Left ventricle myocardium superior (tissue), 1 donor: ENCODE results near the gene IFIT1B. TPM values are rescaled to one million over a fixed set of nuclear protein-coding genes. Genes with fewer than 3 reads are reported as not detected.
"Not testable (repeated sequence)": the region's sequence is repeated elsewhere in the genome, so short reads cannot be mapped to it uniquely, and the experiment has no call there.

Source experiments
- ATAC-seq: fragments of 200-7000 bp; cut with Tn5 transposase; one replicate; pipeline ENCODE4 v1.9.1; 2020; ENCODE audit warnings: mild to moderate bottlenecking, moderate library complexity
- DNase-seq: peaks from one replicate; pipeline ENCODE4 v3.0.0-alpha.2; 2020
- intact Hi-C: fragments of 100-400 bp; cut with micrococcal nuclease; formaldehyde crosslinking; loops from one replicate; pipeline ENCODE4 v1.11.0; 2022
- total RNA-seq: library from RNA; stranded (reverse); fragmentation: NEBNext Ultra II Directional; extraction: Animal tissue kit (Norgen Biotek cat#: 25700); gene quantifications from one replicate; pipeline ENCODE4 v1.2.1, GENCODE V29; 2021
- donor health status: DM: no; HTN: yes; CAD: no; lungs with severe emphysema.

IFIT1B gene
- total RNA-seq, 1 donor from 2014 or later, result not detected

- no peak for ATAC-seq
- intact Hi-C loops, result no loop called here
- no peak for DNase-seq
Observed at GRCh38 chr10:89399956-89400355, 22.1 kb downstream of the IFIT1B start.

- intact Hi-C loops, result no loop called here
Observed at GRCh38 chr10:89403043-89403442, 25.2 kb downstream of the IFIT1B start.

GRCh38 chr10:89404104-89405047, 26.5 kb downstream of the IFIT1B start:
- ATAC-seq, result no peak
- DNase-seq, result no peak
- intact Hi-C loops, result no loop called here

More at GRCh38 chr10:89403043-89403442, 25.2 kb downstream of the IFIT1B start:
- ATAC-seq, result no peak
- DNase-seq, result no peak

DNA sequence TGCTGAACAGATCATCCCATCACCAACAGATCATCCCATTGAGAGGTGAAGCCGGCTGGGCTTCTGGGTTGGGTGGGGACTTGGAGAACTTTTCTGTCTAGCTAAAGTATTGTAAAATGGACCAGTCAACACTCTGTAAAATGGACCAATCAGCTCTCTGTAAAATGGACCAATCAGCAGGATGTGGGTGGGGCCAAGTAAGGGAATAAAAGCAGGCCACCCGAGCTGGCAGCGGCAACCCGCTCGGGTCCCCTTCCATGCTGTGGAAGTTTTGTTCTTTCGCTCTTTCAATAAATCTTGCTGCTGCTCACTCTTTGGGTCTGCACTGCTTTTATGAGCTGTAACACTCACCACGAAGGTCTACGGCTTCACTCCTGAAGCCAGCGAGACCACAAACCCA, 28.3 kb downstream of the IFIT1B start:
- intact Hi-C loops, ATAC-seq, DNase-seq: not testable (repeated sequence)

DNA sequence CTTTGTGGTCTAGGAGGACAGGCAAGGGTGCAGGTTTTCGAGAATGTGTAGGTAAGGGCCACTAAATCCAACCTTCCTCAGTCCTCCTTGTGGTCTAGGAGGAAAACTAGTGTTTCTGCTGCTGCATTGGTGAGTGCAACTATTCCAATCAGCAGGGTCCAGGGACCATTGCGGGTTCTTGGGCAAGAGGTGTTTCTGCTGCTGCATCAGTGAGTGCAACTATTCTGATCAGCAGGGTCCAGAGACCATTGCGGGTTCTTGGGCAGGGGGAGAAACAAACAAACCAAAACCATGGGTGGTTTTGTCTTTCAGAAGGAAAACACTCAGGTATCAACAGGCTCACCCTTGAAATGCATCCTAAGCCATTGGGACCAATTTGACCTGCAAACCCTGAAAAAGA, 29.9 kb downstream of the IFIT1B start:
- ATAC-seq, DNase-seq, intact Hi-C loops: not testable (repeated sequence)

GRCh38 chr10:89409282-89409681, 31.4 kb downstream of the IFIT1B start:
- intact Hi-C loops, ATAC-seq, DNase-seq: not testable (repeated sequence)

DNA sequence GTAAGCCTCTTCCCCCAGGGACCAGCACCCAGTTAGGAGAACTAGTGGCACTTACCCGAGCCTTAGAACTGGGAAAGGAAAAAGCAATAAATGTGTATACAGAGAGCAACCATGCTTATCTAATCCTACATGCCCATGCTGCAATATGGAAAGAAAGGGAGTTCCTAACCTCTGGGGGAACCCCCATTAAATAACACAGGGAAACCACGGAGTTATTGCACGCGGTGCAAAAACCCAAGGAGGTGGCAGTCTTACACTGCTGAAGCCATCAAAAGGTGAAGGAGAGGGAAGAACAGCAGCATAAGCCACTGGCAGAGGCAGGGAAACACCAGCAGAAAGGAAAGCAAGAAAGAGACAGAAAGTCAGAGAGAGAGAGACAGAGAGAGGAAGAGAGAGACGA, 32.7 kb downstream of the IFIT1B start:
- ATAC-seq, intact Hi-C loops, DNase-seq: not testable (repeated sequence)

DNA sequence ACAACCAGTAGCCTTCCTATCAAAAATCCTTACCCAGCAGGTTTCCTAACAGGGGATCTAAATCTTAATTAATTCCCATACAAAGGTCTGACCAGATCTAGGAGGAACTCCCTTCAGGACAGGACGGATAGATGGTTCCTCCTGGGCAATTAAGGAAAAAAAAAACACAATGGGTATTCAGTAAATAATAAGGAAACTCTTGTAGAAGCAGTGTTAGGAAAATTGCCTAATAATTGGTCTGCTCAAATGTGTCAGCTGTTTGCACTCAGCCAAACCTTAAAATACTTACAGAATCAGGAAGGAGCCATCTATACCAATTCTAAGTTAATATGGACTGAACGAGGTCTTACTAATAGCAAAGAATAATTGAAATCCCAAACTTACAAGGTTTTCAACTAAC, 33.3 kb downstream of the IFIT1B start:
- intact Hi-C loops, DNase-seq, ATAC-seq: not testable (repeated sequence)

DNA sequence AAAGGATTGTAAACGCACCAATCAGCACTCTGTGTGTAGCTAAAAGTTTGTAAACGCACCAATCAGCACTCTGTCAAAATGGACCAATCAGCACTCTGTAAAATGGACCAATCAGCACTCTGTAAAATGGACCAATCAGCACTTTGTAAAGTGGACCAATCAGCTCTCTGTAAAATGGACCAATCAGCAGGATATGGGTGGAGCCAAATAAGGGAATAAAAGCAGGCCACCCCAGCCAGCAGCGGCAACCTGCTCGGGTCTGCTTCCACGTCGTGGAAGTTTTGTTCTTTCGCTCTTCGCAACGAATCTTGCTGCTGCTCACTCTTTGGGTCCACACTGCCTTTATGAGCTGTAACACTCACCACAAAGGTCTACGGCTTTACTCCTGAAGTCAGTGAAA, 34.4 kb downstream of the IFIT1B start:
- DNase-seq, ATAC-seq, intact Hi-C loops: not testable (repeated sequence)

- DNase-seq (no peak), ATAC-seq (no peak)
- intact Hi-C loops, result no loop called here
Observed at GRCh38 chr10:89413398-89413912, 35.6 kb downstream of the IFIT1B start.

GRCh38 chr10:89414146-89414878, 36.5 kb downstream of the IFIT1B start, which contains the start of gene IFIT5:
Gene IFIT5 (plus strand): TSS chr10:89414568. CDS start chr10:89414799, 231 bp downstream.
- ATAC-seq (peak; percentile 95), DNase-seq (peak; percentile 88)
- intact Hi-C loops, result no loop called here

GRCh38 chr10:89414879-89415821, 37.3 kb downstream of the IFIT1B start:
- intact Hi-C loops, result no loop called here
- DNase-seq (peak; percentile 70), ATAC-seq (peak; percentile 79)

DNA sequence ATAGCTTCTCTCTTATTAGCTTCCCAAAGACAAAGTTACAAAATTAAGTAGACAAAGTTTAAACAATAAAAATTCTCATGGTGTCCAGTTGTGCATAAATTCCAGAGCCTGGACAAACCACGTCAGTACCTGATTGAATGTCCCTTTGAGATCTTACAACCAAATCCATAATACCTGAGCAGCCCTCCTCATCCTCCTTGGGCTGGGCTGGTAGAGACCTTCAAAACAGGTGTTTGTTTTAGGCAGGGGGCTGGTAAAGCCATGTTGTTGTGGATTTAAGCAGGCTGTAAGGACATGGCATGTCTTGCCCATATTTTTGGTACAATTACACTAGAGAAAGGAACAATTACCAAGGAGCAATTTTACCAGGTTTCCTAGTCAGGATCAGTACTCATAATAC, 38.6 kb downstream of the IFIT1B start:
- intact Hi-C loops, result no loop called here
- no peak for ATAC-seq

GRCh38 chr10:89419548-89419947, 41.7 kb downstream of the IFIT1B start:
- ATAC-seq (no peak), DNase-seq (no peak)
- intact Hi-C loops, result no loop called here

More for the DNA sequence above, 38.6 kb downstream of the IFIT1B start:
- no peak for DNase-seq

- DNase-seq (no peak), ATAC-seq (no peak)
- intact Hi-C loops, result no loop called here
Observed at GRCh38 chr10:89421018-89421476, 43.2 kb downstream of the IFIT1B start.

DNA sequence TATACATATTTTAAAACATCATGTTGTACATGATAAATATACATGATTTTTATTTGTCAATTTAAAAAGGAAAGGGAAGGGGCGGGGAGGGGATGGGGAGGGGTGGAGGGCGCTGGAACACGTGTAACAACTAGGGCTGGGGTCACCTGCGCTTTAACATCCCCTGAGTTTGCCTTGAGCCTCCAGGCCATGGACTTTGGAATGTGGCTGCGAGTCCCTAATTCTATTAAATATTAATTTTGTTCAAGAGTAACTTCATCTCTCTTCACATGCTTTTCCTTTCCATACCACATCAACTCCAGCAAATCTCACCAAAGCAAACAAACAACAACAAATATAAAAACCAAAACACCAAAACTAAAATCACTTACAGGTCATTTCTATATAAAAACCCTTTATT, 47.1 kb downstream of the IFIT1B start:
- no peak for ATAC-seq
- intact Hi-C loops, result loop anchor here (5.0 kb wide), 1 partner anchor 137 kb away; no protein-coding TSS in a partner anchor
- DNase-seq, result no peak

- intact Hi-C loops, result loop anchor here (5.0 kb wide), 1 partner anchor 136 kb away; no protein-coding TSS in a partner anchor
- ATAC-seq, result peak; percentile 70
Observed at GRCh38 chr10:89426230-89426868, 48.5 kb downstream of the IFIT1B start.

DNA sequence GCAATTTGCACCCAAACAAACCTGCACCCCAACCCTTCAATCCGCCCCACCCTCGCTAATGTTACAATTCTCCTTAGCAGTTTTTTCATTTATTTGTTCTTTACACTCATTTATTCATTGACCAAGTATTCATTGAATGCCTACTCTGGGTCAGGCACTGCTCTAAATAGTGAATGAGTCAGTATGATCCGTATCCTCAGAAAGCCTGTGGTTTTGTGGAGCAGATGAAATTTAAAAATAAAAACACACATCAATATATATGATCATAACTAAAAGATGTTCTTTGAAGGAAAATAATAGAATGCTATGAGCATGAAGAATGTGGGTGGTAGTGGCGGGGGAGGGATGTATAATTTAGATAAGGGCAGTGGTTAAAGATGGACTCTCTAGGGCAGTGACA, 49.8 kb downstream of the IFIT1B start:
- intact Hi-C loops, result loop anchor here (5.0 kb wide), 1 partner anchor 135 kb away; no protein-coding TSS in a partner anchor
- DNase-seq (no peak), ATAC-seq (no peak)

More at GRCh38 chr10:89426230-89426868, 48.5 kb downstream of the IFIT1B start:
- DNase-seq, result no peak
